HG03354 (cell line): ENCODE measurements around the gene PCCA.
"Not testable (repeated sequence)": the region's sequence is repeated elsewhere in the genome, so short reads cannot be mapped to it uniquely, and the experiment has no call there.

Source experiments
- ATAC-seq: cut with Tn5 transposase; IDR thresholded peaks from one replicate; pipeline ENCODE4 v1.9.1; 2021; ENCODE audit warnings: mild to moderate bottlenecking; ENCODE audit not compliant: unreplicated experiment, poor library complexity, severe bottlenecking

The PCCA gene, protein sequence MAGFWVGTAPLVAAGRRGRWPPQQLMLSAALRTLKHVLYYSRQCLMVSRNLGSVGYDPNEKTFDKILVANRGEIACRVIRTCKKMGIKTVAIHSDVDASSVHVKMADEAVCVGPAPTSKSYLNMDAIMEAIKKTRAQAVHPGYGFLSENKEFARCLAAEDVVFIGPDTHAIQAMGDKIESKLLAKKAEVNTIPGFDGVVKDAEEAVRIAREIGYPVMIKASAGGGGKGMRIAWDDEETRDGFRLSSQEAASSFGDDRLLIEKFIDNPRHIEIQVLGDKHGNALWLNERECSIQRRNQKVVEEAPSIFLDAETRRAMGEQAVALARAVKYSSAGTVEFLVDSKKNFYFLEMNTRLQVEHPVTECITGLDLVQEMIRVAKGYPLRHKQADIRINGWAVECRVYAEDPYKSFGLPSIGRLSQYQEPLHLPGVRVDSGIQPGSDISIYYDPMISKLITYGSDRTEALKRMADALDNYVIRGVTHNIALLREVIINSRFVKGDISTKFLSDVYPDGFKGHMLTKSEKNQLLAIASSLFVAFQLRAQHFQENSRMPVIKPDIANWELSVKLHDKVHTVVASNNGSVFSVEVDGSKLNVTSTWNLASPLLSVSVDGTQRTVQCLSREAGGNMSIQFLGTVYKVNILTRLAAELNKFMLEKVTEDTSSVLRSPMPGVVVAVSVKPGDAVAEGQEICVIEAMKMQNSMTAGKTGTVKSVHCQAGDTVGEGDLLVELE

GRCh38 chr13:100088644-100089464 is at the start of gene PCCA:
Gene PCCA, plus strand, starts transcription at chr13:100089093. Its CDS starts 28 bp downstream, at chr13:100089121.
- peak; percentile 97 for ATAC-seq

GRCh38 chr13:100039740-100040139 is 49.2 kb upstream of the PCCA start:
- no peak for ATAC-seq

DNA sequence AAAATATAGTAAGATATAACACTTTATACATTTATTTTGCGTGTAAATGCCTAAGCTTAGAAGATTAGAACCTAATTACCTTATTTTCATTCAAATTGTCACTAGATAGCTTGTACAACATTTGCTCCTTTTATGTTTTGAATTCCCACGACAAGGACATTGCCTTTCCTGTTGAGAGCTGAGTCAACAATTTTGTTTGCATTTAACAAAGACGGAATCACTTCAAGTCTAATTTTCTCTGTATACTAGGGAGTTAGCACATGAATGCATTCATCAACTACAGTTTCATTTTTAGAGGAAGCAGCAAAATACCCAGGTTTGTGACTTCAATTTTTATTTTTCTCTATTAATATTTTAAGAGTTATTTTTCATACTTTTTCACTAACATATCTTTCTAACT is 48.7 kb upstream of the PCCA start:
- ATAC-seq: no peak

DNA sequence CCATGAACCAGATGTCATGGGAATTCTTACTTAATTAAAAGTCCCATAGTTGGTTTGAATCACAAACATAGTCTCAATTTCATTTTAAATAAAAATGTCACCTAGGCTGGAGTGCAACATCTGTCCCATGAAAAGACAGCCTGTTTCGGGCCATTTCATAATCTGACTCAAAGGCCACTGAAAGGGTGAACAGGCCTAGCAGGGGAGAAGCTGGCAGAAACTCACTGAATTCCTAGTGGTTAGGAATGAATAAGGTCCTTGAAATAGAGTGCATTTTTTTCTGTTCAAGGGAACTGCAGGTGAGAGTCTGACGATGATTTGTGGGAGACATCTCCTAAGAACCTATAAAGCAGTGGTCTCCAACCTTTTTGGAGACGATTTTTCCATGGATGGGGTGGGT is 44.0 kb upstream of the PCCA start:
- ATAC-seq: no peak

DNA sequence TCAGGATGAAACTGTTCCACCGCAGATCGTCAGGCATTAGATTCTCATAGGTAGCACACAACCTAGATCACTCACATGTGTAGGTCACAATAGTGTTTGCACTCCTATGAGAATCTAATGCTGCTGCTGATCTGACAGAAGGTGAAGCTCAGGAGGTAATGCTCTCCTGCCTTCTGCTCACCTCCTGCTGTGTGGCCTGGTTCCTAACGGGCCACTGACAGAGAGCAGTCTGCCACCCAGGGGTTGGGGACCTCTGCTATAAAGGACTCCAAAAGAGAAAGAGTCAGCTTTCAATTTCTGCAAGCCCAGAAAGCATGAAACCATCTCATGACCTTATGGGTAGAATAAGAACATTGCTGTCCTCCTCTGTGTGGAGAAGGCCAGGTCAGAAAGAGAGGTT is 43.5 kb upstream of the PCCA start:
- no peak for ATAC-seq

- ATAC-seq: no peak
Measured at GRCh38 chr13:100051070-100051469, 37.8 kb upstream of the PCCA start.

DNA sequence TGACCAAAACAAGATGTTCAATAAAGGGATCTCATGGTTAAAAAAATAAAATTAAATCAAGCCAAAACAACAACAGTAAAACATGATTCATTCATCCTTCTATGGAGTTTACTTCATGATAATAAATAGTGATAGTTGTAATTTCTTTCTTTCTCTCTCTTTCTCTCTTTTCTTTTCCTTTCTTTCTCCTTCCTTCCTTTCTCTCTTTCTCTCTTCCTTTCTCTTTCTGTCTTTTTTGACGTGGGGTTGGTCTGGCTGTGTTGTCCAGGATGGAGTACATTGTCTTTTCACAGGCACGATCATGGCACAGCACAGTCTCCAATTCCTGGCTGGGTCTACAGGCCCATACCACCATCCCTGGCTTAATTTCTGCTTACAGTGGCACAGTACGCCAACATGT is 29.1 kb upstream of the PCCA start:
- ATAC-seq: no peak

DNA sequence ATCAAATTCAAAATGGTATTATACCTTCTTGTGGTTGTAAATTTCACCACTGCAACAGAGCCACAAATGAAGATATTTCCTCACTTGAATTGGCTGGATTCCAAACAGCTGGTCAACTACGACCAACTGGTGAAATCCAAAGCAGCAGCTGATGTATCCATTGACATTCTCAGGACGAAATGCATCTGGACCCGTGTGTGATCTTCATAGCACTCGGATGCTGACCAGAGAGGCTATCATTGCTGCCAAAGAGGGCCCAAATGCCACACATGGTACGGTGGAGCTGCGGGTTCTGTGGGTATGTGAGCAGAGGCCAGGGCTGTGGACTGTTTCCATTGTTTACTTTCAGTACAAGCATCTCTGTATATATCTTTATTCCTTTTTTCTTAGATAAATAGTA is 25.6 kb upstream of the PCCA start:
- ATAC-seq: no peak

- no peak for ATAC-seq
Measured at GRCh38 chr13:100063906-100064305, 25.0 kb upstream of the PCCA start.

DNA sequence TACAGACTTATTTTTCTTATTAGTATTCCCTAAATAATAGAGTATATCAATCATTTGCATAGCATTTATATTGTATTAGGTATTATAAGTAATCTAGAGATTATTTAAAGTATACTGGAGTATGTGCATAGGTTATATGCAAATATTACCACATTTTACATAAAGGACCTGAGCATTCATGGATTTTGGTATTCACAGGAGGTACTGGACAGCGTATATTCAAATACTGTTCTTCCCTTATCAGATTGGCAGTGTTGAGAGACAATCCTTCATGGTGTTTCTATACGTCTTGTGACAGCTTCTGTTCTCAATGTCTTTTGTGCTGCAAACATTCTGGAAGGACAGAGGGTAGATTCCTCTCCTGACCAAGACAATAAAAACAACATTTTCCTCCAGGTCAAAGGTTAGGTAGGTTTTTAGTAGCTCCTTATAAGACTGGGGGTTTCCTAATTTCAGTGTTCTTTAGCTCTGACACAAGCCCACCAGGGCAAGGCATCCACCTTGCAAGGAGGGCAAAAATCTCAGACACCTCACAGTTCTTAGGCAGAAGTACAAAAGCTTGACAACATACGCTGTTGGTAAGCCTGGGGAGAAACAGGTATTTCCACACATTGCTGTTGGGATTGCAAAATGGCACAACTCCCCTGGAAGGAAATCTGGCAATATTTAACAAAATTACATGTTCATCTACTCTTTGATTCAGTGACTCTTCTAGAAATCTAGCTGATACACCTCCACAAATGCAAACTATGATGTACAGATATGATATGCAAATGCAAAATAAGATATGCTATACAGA is 20.6 kb upstream of the PCCA start:
- ATAC-seq: no peak

DNA sequence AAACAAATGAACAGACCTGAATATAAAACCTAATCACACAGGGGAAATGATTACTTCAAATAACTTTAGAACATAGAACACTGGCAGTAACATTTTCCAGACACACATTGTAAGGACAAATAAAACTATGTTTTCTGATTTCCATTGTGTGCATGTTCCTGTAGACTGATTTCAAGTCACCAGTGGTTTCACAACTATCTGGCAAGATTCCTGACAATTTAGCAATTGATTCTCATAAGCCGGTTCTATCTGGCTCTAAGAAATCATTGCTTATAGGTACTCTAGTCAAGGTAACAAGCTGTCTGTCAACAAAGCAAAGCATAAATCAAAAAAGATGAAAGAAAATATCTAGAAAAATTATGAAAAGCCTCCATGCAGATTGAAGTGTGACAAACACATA is 19.6 kb upstream of the PCCA start:
- no peak for ATAC-seq

DNA sequence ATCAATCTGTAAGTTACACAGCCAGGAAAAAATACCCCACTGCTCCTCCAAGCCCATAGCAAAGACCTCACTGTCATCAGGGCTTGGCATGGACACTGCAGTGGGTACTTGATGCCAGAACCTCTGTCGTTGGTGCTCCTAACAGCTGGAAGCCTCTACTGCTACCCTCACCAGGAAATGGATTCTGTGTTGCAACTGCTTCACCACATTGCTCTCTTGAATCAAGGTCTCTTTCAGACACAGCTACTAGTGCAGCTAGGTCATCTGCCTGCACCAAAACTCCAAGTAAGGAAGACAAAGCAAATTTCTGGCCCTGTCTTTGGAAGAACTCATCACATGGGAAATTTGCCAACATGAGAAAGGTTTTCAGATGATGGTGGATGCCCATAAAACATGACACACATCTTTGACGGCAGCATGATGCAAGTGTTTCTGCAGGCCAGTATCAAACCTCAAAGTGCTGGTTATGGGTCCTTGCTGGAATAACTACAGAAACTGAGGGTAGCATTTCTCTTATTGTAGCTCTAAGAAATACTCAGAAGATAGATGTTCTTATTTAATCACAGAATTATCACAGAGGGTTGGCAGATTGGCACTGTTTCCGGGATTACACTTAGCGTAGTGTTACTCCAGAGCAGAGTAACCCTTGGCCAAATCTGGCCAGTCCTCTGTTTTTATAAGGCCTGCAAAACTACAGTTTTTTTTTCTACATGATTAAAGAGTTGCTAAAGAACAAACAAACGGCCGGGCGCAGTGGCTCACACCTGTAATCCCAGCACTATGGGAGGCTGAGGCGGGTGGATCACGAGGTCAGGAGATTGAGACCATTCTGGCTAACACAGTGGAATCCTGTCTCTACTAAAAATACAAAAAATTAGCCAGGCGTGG is 12.9 kb upstream of the PCCA start:
- ATAC-seq: no peak

- ATAC-seq: not testable (repeated sequence)
Measured at GRCh38 chr13:100079003-100079402, 9.9 kb upstream of the PCCA start.

DNA sequence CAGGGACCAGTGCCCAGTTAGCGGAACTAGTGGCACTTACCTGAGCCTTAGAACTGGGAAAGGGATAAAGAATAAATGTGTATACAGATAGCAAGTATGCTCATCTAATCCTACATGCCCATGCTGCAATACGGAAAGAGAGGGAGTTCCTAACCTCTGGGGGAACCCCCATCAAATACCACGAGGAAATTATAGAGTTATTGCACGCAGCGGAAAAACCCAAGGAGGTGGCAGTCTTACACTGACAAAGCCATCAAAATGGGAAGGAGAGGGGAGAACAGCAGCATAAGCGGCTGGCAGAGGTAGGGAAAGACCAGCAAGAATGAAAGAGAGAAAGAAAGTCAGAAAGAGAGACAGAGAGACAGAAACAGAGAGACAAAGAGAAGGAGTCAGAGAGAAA is 5.5 kb upstream of the PCCA start:
- not testable (repeated sequence) for ATAC-seq

DNA sequence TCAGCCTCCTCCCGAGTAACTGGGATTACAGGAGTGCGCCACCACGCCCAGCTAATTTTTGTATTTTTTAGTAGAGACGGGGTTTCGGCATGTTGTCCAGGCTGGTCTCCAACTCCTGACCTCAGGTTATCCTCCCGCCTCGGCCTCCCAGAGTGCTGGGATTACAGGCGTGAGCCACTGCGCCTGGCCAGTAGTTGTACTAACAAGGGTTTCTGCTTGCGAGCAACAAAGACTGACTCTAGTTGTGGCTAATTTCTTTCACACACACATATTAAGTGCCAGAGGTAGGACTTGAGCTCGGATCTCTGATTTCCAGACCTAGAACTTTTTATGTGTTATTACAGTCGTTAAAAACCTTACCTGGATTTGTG is 635 bp upstream of the PCCA start:
- no peak for ATAC-seq

DNA sequence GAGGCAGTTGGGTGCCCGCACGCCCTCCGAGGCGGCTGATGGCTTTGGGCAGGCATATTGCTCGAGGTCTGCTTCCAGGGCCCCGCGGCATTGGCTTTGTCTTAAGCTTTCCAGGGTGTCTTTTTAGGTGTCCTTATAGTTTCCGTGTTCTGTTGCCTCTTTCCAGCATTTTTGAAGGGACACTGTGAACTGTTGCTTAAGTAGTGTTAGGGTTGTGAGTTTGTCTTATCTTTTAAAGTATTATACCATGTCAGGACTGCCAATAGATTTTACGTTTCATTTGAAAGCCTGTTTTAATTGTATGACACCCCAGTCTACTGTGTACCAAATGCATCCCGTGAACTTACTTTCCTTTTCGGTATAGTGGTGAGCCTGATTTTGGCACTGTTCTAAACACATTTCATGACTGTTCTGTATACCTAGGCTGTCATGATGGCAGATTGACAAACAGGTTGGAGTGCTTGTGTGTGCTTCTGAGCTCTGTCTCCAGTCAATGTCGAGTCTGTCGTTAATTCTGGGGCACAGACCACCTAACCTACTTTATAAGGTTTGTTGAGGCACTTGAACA is 656 bp downstream of the PCCA start:
- peak; percentile 41 for ATAC-seq

DNA sequence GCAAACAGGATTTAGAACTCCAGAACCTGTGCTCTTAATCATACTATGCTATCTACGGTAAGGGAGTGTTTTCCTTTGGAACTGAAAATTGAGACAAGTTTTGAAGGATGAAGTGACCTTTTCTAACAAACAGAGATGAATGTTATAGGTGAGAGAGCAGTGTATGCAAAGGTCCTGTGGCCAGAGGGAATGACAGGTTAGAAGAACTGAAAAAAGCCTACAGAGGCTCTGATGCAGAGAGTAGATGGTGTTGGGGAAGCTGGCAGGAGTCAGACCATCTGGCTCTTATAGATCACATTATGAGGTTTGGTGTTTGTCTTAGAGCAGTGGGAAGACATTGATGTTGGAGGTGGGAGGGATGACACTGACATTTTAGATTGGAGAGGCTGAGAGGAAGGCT is 2.0 kb downstream of the PCCA start:
- no peak for ATAC-seq

DNA sequence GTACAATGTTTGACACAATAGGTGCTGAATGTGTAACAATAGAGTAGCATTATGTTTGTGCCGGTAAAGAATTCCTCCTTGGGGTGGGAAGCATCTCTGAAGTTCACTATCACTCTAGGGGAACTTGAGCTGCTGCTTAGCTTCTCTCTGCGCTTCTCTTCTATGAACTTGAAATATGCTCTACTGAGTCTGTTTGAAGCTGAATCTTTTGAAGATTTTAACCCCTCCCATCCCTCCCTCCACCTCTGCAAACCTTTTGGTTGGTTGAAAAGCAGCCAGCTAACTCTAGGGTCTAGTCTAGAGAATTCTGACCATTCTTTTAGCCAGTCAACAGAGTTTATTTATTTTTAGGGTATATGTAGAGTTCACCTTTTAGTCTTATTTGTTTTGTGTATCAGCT is 2.5 kb downstream of the PCCA start:
- ATAC-seq: no peak
